Keratinocyte (primary cell): ENCODE measurements around the gene CTNNA3.

Experiments
- CTCF ChIP-seq, 3 experiments: IDR thresholded peaks in 1 of 3; conservative IDR thresholded peaks in 1 of 3; optimal IDR thresholded peaks in 1 of 3; 2 replicates in 2 of 3; 3 replicates in 1 of 3; pipeline versions ENCODE3 to v1.5.1; 2011; ENCODE audit warnings: low read length in 3 of 3, mild to moderate bottlenecking in 3 of 3, moderate library complexity in 2 of 3, control low read depth in 1 of 3, inconsistent platforms in 1 of 3; ENCODE audit not compliant: insufficient read depth in 2 of 3; ENCODE audit errors: extremely low read depth in 1 of 3
- EZH2 ChIP-seq: IDR thresholded peaks from one replicate; pipeline ENCODE4 v1.6.1; 2012; ENCODE audit warnings: inconsistent platforms, mild to moderate bottlenecking, low read length, moderate library complexity

- TF ChIP-seq CTCF (optimal IDR thresholded peaks at IDR 0.05 in 1 of 3, IDR thresholded peaks at IDR 0.05 in 1 of 3, conservative IDR thresholded peaks at IDR 0.05 in 1 of 3; ENCODE audit: extremely low read depth in 1 of 3, insufficient read depth in 2 of 3, low read length in 3 of 3) (no peak), EZH2 (no peak)
Observed at GRCh38 chr10:66239062-66239461, 1456.9 kb downstream of the CTNNA3 start.
